SK-N-SH (cell line): ENCODE results near the gene TGFBR3. TPM values are rescaled to one million over a fixed set of nuclear protein-coding genes. Genes with fewer than 3 reads are reported as not detected.

Experiments
- CTCF ChIA-PET: fragments of 300-600, 350-600 bp; formaldehyde crosslinking; extraction: SDS; loops from one replicate; lab custom pipeline; 2021; lab: Yijun Ruan, JAX
- POLR2A ChIA-PET: fragments of 350-600 bp; sonication (Branson Sonifier 250); formaldehyde crosslinking; extraction: SDS; loops from one replicate; lab custom pipeline; 2020; ENCODE audit warnings: antibody characterized with exemption, inconsistent platforms; lab: Yijun Ruan, JAX
- DNase-seq: peaks from one replicate; pipeline ENCODE4 v3.0.0; 2012
- H2AFZ ChIP-seq: fragments of 200-600 bp; sonication (generic); 2 replicates; pipeline ENCODE4 v1.8.1; 2016; ENCODE audit warnings: antibody characterized with exemption, mild to moderate bottlenecking, low read depth
- H3F3A ChIP-seq: fragments of 200-600 bp; sonication (generic); replicated peaks from 2 replicates; pipeline ENCODE3; 2016; ENCODE audit warnings: antibody characterized with exemption, mild to moderate bottlenecking; ENCODE audit not compliant: insufficient read depth
- H3K27ac ChIP-seq, 2 experiments: fragments of 200-500 bp in 1 of 2; fragments of 200-600 bp in 1 of 2; sonication (Bioruptor generic) in 1 of 2; sonication (generic), shearing (Covaris generic) in 1 of 2; 2 replicates each; pipeline versions ENCODE4 v1.5.1 to v1.6.1; 2014 to 2016; ENCODE audit warnings: low read depth in 2 of 2, inconsistent platforms in 1 of 2, low read length in 1 of 2, mild to moderate bottlenecking in 1 of 2, mixed read lengths in 1 of 2
- H3K27me3 ChIP-seq: fragments of 200-600 bp; sonication (generic), shearing (Covaris generic); 2 replicates; pipeline ENCODE4 v1.6.1; 2016; ENCODE audit warnings: mixed run types; ENCODE audit not compliant: insufficient read depth
- H3K36me3 ChIP-seq, 2 experiments: fragments of 200-500 bp in 1 of 2; fragments of 200-600 bp in 1 of 2; sonication (Bioruptor generic) in 1 of 2; sonication (generic) in 1 of 2; replicated peaks in 1 of 2; 2 replicates each; pipeline versions ENCODE3 to v1.5.1; 2014 to 2016; ENCODE audit warnings: low read length in 1 of 2, mild to moderate bottlenecking in 1 of 2; ENCODE audit not compliant: insufficient read depth in 2 of 2, control insufficient read depth in 1 of 2
- H3K4me1 ChIP-seq, 2 experiments: fragments of 200-500 bp in 1 of 2; fragments of 200-600 bp in 1 of 2; sonication (Bioruptor generic) in 1 of 2; sonication (generic), shearing (Covaris generic) in 1 of 2; 2 replicates each; pipeline versions ENCODE4 v1.5.1 to v1.6.1; 2014 to 2016; ENCODE audit warnings: low read depth in 1 of 2, low read length in 1 of 2, mixed run types in 1 of 2; ENCODE audit not compliant: insufficient read depth in 2 of 2, control insufficient read depth in 1 of 2
- H3K4me2 ChIP-seq: fragments of 200-600 bp; sonication (generic), shearing (Covaris generic); 2 replicates; pipeline ENCODE4 v1.6.1; 2017; ENCODE audit warnings: mixed run types
- H3K4me3 ChIP-seq, 2 experiments: fragments of 200-500 bp in 1 of 2; fragments of 200-600 bp in 1 of 2; sonication (Bioruptor generic) in 1 of 2; sonication (generic), shearing (Covaris generic) in 1 of 2; 2 replicates each; pipeline versions ENCODE4 v1.5.1 to v1.8.1; 2014 to 2016; ENCODE audit warnings: low read depth in 2 of 2, inconsistent platforms in 1 of 2, low read length in 1 of 2, mild to moderate bottlenecking in 1 of 2, mixed read lengths in 1 of 2, moderate library complexity in 1 of 2
- H3K79me2 ChIP-seq: fragments of 200-600 bp; sonication (generic); 2 replicates; pipeline ENCODE4 v1.8.1; 2017; ENCODE audit warnings: mild to moderate bottlenecking; ENCODE audit not compliant: insufficient read depth
- H3K9ac ChIP-seq: fragments of 200-600 bp; sonication (generic); 2 replicates; pipeline ENCODE4 v1.6.1; 2017; ENCODE audit warnings: mixed run types
- H3K9me2 ChIP-seq: fragments of 200-600 bp; sonication (generic); 2 replicates; pipeline ENCODE4 v1.6.1; 2017; ENCODE audit warnings: mixed run types
- H3K9me3 ChIP-seq: fragments of 200-600 bp; sonication (generic); 2 replicates; pipeline ENCODE4 v1.6.1; 2017; ENCODE audit warnings: mixed run types, mild to moderate bottlenecking, moderate library complexity
- H4K20me1 ChIP-seq: fragments of 200-600 bp; sonication (generic); 2 replicates; pipeline ENCODE4 v1.6.1; 2017; ENCODE audit warnings: mild to moderate bottlenecking, mixed run types; ENCODE audit not compliant: insufficient read depth
- CHD2 ChIP-seq: fragments of 150-350 bp; IDR thresholded peaks from 2 replicates; pipeline ENCODE4 v1.6.1; 2018; ENCODE audit warnings: low read length; ENCODE audit not compliant: partially characterized antibody
- ELF1 ChIP-seq: IDR thresholded peaks from 2 replicates; pipeline ENCODE4 v1.4.0; 2012
- EZH2phosphoT487 ChIP-seq: fragments of 200-600 bp; sonication (generic); IDR thresholded peaks from 2 replicates; pipeline ENCODE4 v1.6.1; 2017; ENCODE audit warnings: low read depth, mixed run types, mild to moderate bottlenecking, antibody characterized with exemption, moderate library complexity, borderline replicate concordance
- FOXM1 ChIP-seq: IDR thresholded peaks from 2 replicates; pipeline ENCODE4 v1.4.0; 2012; ENCODE audit warnings: low read depth, mild to moderate bottlenecking
- GABPA ChIP-seq: IDR thresholded peaks from 2 replicates; pipeline ENCODE4 v1.4.0; 2012; ENCODE audit warnings: low read depth, mild to moderate bottlenecking
- GATA2 ChIP-seq: sonication (generic); formaldehyde crosslinking; IDR thresholded peaks from 2 replicates; pipeline ENCODE4 v1.5.0; 2020; ENCODE audit warnings: mild to moderate bottlenecking, missing genetic modification reagents
- JUND ChIP-seq: IDR thresholded peaks from 2 replicates; pipeline ENCODE4 v1.4.0; 2012
- MXI1 ChIP-seq: IDR thresholded peaks from 2 replicates; pipeline ENCODE4 v1.6.1; 2012; ENCODE audit warnings: mild to moderate bottlenecking, low read depth, low read length, improper control_type of control experiment
- NRF1 ChIP-seq: IDR thresholded peaks from 2 replicates; pipeline ENCODE4 v1.6.1; 2012; ENCODE audit warnings: low read depth, mild to moderate bottlenecking, low read length
- PBX3 ChIP-seq: IDR thresholded peaks from 2 replicates; pipeline ENCODE4; 2012
- POLR2AphosphoS5 ChIP-seq: IDR thresholded peaks from 2 replicates; pipeline ENCODE4 v1.6.1; 2012; ENCODE audit warnings: low read depth, low read length
- RCOR1 ChIP-seq: fragments of 150-350 bp; IDR thresholded peaks from 2 replicates; pipeline ENCODE4 v1.6.1; 2017; ENCODE audit warnings: antibody characterized with exemption, low read length
- REST ChIP-seq: IDR thresholded peaks from 2 replicates; pipeline ENCODE4 v1.6.1; 2012; ENCODE audit warnings: mild to moderate bottlenecking, low read depth, low read length, moderate library complexity
- RXRA ChIP-seq: IDR thresholded peaks from 2 replicates; pipeline ENCODE4 v1.4.0; 2012; ENCODE audit warnings: low read depth, mild to moderate bottlenecking, borderline replicate concordance
- SIN3A ChIP-seq: IDR thresholded peaks from 2 replicates; pipeline ENCODE4 v1.6.1; 2012; ENCODE audit warnings: low read depth, mild to moderate bottlenecking, low read length, moderate library complexity, borderline replicate concordance
- SMC3 ChIP-seq: IDR thresholded peaks from 2 replicates; pipeline ENCODE4 v1.6.1; 2012; ENCODE audit warnings: low read depth, low read length, improper control_type of control experiment
- TAF1 ChIP-seq: IDR thresholded peaks from 2 replicates; pipeline ENCODE4 v1.6.1; 2012; ENCODE audit warnings: low read depth, mild to moderate bottlenecking, low read length, moderate library complexity, borderline replicate concordance
- TEAD4 ChIP-seq: IDR thresholded peaks from 2 replicates; pipeline ENCODE4 v1.4.0; 2012; ENCODE audit warnings: mild to moderate bottlenecking, borderline replicate concordance; ENCODE audit not compliant: insufficient read depth
- USF1 ChIP-seq: IDR thresholded peaks from 2 replicates; pipeline ENCODE4 v1.4.0; 2012; ENCODE audit warnings: low read depth, borderline replicate concordance
- YY1 ChIP-seq: IDR thresholded peaks from 2 replicates; pipeline ENCODE4 v1.4.0; 2012; ENCODE audit warnings: low read depth, mild to moderate bottlenecking
- WGBS: methylation state at CpG from one replicate; pipeline ENCODE4 v1.1.6; 2017; ENCODE audit warnings: low lambda C conversion rate; 5-methylcytosine and 5-hydroxymethylcytosine counted together
- polyA plus RNA-seq, 3 experiments: library from polyadenylated mRNA; depleted of rRNA; stranded (reverse); fragments of >200 nt; gene quantifications; 2 replicates each; pipeline ENCODE4 v1.2.3, GENCODE V29; 2012

The TGFBR3 gene
- polyA plus RNA-seq, 1 of the 3 experiments (the other 2 are of a cell fraction), result 0.07 TPM

- H3K36me3 ChIP-seq, result no peaks in the 10 kb centered on the region
- peaks cover 8% of the 10 kb centered on the region; the same call in 1 of the 2 replicates for H3K27me3 ChIP-seq
- no peak for DNase-seq
- H3K4me1 ChIP-seq, result no peaks in the 10 kb centered on the region
- no peaks in the 10 kb centered on the region for H3K9me2 ChIP-seq
- H2AFZ ChIP-seq, result no peak overlapping the region
- no peaks in the 10 kb centered on the region for H3K79me2 ChIP-seq
- H3F3A ChIP-seq, result no peaks in the 10 kb centered on the region
- WGBS, result 14% methylated on average over 1 of the region's 1 CpG
- ChIA-PET POLR2A (no interaction called here), CTCF (no interaction called here)
- H3K4me3 ChIP-seq, result no peak overlapping the region
- H3K27ac ChIP-seq, result no peak overlapping the region
- no peak for TF ChIP-seq NRF1
- TF ChIP-seq MXI1, result no peak
- TF ChIP-seq YY1, result no peak
- TF ChIP-seq JUND, result no peak
- TF ChIP-seq USF1, result no peak
- TF ChIP-seq FOXM1, result no peak
- no peak for TF ChIP-seq CHD2
- no peak for TF ChIP-seq GATA2 (CRISPR knock-in tag)
- no peak for TF ChIP-seq POLR2AphosphoS5
- TF ChIP-seq RXRA, result no peak
- no peak for TF ChIP-seq REST
- TF ChIP-seq RCOR1, result no peak
- TF ChIP-seq SMC3, result no peak
- TF ChIP-seq GABPA, result no peak
- TF ChIP-seq EZH2phosphoT487, result no peak
- no peak for TF ChIP-seq SIN3A
- TF ChIP-seq ELF1, result no peak
- no peak for TF ChIP-seq TAF1
- TF ChIP-seq TEAD4, result no peak
- no peak for TF ChIP-seq PBX3
- H4K20me1 ChIP-seq, result no peaks in the 10 kb centered on the region
- no peak overlapping the region for H3K4me2 ChIP-seq
- no peak overlapping the region for H3K9ac ChIP-seq
- no peaks in the 10 kb centered on the region for H3K9me3 ChIP-seq
Measured at GRCh38 chr1:91707890-91708218, 178.1 kb downstream of the TGFBR3 start.
